Stomach (tissue), 9 donors: Measurements from ENCODE around the gene OR2T3. TPM values are rescaled to one million over a fixed set of nuclear protein-coding genes. Genes with fewer than 3 reads are reported as not detected.
"Not testable (repeated sequence)": the region's sequence is repeated elsewhere in the genome, so short reads cannot be mapped to it uniquely, and the experiment has no call there.

ENCODE experiments used
- DNase-seq, 2 donors: peaks; one replicate each; pipeline versions ENCODE4 v3.0.0 to v3.0.0-alpha.2; 2013 to 2019
- H3K27ac ChIP-seq, 5 donors: fragments of 200-600 bp in 4 of 5; sonication (generic) in 4 of 5; one replicate each; pipeline ENCODE4 v1.5.1; 2013 to 2019; ENCODE audit warnings: mild to moderate bottlenecking in 1 of 5, moderate library complexity in 1 of 5
- H3K27me3 ChIP-seq, 3 donors: fragments of 200-600 bp; sonication (generic); one replicate each; pipeline ENCODE4 v1.5.1; 2017 to 2019; ENCODE audit warnings: mixed run types in 1 of 3
- H3K36me3 ChIP-seq, 4 donors: fragments of 200-600 bp; sonication (generic); 1 replicate in 3 of 4; 2 replicates in 1 of 4; pipeline ENCODE4 v1.5.1; 2016 to 2019
- H3K4me1 ChIP-seq, 4 donors: fragments of 200-600 bp; sonication (generic); one replicate each; pipeline ENCODE4 v1.5.1; 2016 to 2019
- H3K4me3 ChIP-seq, 4 donors: fragments of 200-600 bp; sonication (generic) in 3 of 4; one replicate each; pipeline ENCODE4 v1.5.1; 2016 to 2019; ENCODE audit warnings: mild to moderate bottlenecking in 1 of 4
- H3K9me3 ChIP-seq, 4 donors: fragments of 200-600 bp; sonication (generic); one replicate each; pipeline ENCODE4 v1.5.1; 2016 to 2019
- EP300 ChIP-seq: sonication (generic); formaldehyde crosslinking; IDR thresholded peaks from one replicate; pipeline ENCODE4 v1.6.1; 2017; ENCODE audit warnings: antibody characterized with exemption
- POLR2A ChIP-seq, 4 donors: fragments of 450-650 bp; IDR thresholded peaks; one replicate each; pipeline ENCODE4 v1.6.1; 2016; ENCODE audit warnings: antibody characterized with exemption in 4 of 4, control low read depth in 2 of 4, mild to moderate bottlenecking in 1 of 4, moderate library complexity in 1 of 4
- WGBS, 5 donors: extraction: QIAGEN DNeasy Blood & Tissue Kit in 3 of 5; methylation state at CpG; one replicate each; pipeline versions ENCODE4 v1.1.5 to v1.1.7; 2013 to 2018; 5-methylcytosine and 5-hydroxymethylcytosine counted together
- intact Hi-C: fragments of 100-400 bp; cut with DNase I; formaldehyde crosslinking; loops from one replicate; pipeline ENCODE4 v1.15.1; 2023; ENCODE audit warnings: low total_unique reads
- polyA plus RNA-seq, 3 donors: library from polyadenylated mRNA; stranded (reverse); fragments of 200-250 nt; gene quantifications; one replicate each; pipeline ENCODE4 v1.2.3, GENCODE V29; 2013
- total RNA-seq, 5 donors: library from RNA; depleted of rRNA; stranded (reverse); fragments of >200 nt; gene quantifications; one replicate each; pipeline versions ENCODE4 v1.1.0 to v1.2.3, GENCODE V29; 2014 to 2016
- TF ChIP-seq, protein P1 (sequence below), 7 experiments: fragments of 450-650 bp in 4 of 7; fragments of 200-600 bp in 3 of 7; sonication (generic) in 3 of 7; IDR thresholded peaks; one replicate each; pipeline ENCODE4 v1.5.1; 2016 to 2019; ENCODE audit warnings: antibody characterized with exemption in 7 of 7, control low read depth in 2 of 7, mild to moderate bottlenecking in 1 of 7
- donor health status: healthy with polysubstance abuse.
- donor health status: Bipolar disorder and iron deficiency.
- donor health status: healthy.

The OR2T3 gene
- total and polyA plus RNA-seq, 8 donors = not detected

DNA sequence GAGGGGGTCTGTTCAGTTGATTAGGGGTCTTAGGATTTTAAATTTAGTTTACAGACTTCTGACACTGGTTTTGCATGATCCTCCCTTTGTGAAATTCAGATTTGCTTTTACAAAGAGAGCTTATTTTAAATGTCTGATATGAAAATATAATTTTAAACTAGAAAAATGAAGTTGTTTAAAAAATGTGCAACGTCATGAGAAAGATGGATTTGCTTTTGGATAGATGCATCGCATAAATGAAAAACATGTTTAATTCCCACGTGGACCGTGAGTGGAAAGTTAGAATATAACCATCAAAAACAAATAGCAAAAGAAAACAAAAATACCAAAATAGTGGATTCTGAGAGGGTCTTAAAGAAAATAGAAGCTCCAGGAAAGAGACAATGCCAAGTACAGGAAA, 2.0 kb upstream of the OR2T3 start:
- no peak overlapping the region for H3K4me3 ChIP-seq
- H3K27me3 ChIP-seq = no peaks in the 10 kb centered on the region
- H3K27ac ChIP-seq = no peak overlapping the region
- intact Hi-C loops = no loop called here
- H3K36me3 ChIP-seq = no peaks in the 10 kb centered on the region
- TF ChIP-seq EP300 (no peak), POLR2A (IDR thresholded peaks at IDR 0.05) (no peak)
- TF ChIP-seq, protein P1, sequence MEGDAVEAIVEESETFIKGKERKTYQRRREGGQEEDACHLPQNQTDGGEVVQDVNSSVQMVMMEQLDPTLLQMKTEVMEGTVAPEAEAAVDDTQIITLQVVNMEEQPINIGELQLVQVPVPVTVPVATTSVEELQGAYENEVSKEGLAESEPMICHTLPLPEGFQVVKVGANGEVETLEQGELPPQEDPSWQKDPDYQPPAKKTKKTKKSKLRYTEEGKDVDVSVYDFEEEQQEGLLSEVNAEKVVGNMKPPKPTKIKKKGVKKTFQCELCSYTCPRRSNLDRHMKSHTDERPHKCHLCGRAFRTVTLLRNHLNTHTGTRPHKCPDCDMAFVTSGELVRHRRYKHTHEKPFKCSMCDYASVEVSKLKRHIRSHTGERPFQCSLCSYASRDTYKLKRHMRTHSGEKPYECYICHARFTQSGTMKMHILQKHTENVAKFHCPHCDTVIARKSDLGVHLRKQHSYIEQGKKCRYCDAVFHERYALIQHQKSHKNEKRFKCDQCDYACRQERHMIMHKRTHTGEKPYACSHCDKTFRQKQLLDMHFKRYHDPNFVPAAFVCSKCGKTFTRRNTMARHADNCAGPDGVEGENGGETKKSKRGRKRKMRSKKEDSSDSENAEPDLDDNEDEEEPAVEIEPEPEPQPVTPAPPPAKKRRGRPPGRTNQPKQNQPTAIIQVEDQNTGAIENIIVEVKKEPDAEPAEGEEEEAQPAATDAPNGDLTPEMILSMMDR (IDR thresholded peaks at IDR 0.05) = no peak
- WGBS, 5 donors = 83 to 87% (median 85%) methylated on average over 4 of the region's 4 CpGs
- DNase-seq = no peak
- H3K9me3 ChIP-seq = peaks cover 0 to 3% (median 0%) of the 10 kb centered on the region in 4 donors
- no peaks in the 10 kb centered on the region for H3K4me1 ChIP-seq

GRCh38 chr1:248472111-248472510, 1.0 kb upstream of the OR2T3 start:
- WGBS, 5 donors = 49 to 63% (median 55%) methylated on average over 2 of the region's 2 CpGs
- DNase-seq, H3K27ac ChIP-seq: not testable (repeated sequence)

GRCh38 chr1:248475660-248476059, 2.5 kb downstream of the OR2T3 start:
- H3K4me3 ChIP-seq, H3K27ac ChIP-seq, H3K36me3 ChIP-seq, DNase-seq, intact Hi-C loops, H3K4me1 ChIP-seq, H3K9me3 ChIP-seq, H3K27me3 ChIP-seq: not testable (repeated sequence)
- no CpG with 5 or more reads among the region's 1 CpG for WGBS, 5 donors

More at GRCh38 chr1:248472111-248472510, 1.0 kb upstream of the OR2T3 start:
- H3K4me3 ChIP-seq, H3K4me1 ChIP-seq, H3K36me3 ChIP-seq, H3K9me3 ChIP-seq, intact Hi-C loops, H3K27me3 ChIP-seq: not testable (repeated sequence)

DNA sequence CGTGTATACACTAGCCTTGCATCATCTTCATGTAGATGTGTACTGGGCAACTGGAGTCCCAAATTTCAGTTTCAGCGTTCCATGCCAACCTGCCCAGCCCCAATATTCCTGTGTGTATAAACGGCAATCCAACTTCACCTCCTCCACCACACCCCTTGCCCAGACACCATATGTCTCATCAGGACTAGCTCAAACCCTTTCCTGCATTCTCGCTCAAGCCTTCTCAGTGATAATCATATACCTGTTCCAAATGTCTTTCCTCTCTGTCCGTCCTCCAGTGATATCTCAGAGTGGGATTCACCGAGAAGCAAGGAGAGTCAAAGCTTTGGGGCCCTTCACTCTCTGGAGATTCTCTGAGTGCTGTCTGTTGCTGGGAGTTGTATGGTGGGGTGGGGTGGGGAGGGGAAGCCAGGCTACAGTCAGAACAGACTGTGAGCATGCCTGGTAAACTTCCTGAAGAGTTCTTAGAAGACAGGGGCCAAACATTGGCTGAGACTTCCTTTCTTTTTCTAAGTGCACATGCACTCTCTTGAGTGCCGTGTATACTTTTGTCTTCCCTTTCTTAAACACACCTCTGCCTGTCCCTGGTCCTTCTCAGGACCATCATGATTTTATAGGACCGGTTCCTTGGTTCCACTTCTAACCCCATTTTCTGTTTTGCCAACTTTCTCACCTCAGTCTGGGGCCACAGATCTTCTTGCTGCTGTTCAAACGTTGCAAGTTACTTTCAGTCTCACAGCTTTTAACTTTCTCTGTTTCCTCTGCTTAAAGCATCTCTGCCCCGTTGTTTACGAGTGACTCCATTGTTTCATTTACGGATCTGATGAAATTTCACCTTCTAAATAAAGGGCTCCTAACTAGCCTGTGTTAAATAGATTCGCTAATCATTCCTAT, 8.8 kb downstream of the OR2T3 start:
- intact Hi-C loops, H3K27me3 ChIP-seq, H3K27ac ChIP-seq, H3K9me3 ChIP-seq, H3K4me1 ChIP-seq, H3K36me3 ChIP-seq, H3K4me3 ChIP-seq: not testable (repeated sequence)
- DNase-seq = peak in 1 of 2 donors; percentile 0
- 62 to 72% (median 67%) methylated on average over 13 of the region's 13 CpGs for WGBS, 5 donors

DNA sequence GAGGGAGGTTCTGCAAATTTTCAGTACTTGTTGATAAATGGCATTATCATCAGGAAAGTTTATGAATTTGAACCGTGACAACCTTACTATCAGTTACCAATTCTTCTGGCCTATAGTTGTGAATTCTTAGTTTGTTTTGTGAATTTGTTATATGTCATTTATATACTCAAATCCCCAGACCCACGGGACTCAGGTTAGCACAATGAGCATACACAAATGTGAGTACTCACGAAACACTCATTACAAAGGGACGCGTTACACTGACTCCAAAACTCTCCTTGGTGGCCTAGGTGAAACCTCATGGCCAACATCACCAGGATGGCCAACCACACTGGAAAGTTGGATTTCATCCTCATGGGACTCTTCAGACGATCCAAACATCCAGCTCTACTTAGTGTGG, 15.1 kb downstream of the OR2T3 start, which contains the start of gene OR2T5:
TSS of gene OR2T5 (plus strand) at position 301 of the 400 bp plus-strand sequence. CDS start at position 301, 0 bp downstream.
- H3K4me1 ChIP-seq, H3K36me3 ChIP-seq, intact Hi-C loops, H3K9me3 ChIP-seq, H3K27ac ChIP-seq, H3K4me3 ChIP-seq, H3K27me3 ChIP-seq, DNase-seq: not testable (repeated sequence)
- WGBS, 5 donors = 69 to 83% (median 75%) methylated on average over 5 of the region's 6 CpGs; no CpG with 5 or more reads in 2 of the 5 donors

DNA sequence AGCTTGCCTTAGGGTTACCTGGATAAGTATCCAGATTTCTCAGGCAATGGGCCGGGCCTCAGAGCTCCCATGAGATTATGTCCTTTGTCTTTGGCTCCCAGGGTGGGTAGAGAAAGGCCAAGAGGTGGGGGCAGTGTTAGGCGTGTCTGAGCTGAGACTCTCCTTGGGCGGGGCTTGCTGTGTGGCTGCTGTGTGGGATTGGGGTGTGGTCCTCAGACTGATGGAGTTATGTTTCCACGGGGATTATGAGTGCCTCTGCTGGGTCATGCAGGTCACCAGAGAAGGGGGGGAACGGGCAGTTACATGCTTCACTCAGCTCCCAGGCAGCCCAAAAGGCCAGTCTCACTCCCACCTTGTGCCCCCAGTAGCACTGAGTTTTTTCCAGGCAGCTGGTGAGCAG, 23.5 kb downstream of the OR2T3 start:
- H3K4me3 ChIP-seq, H3K27ac ChIP-seq, H3K36me3 ChIP-seq, H3K4me1 ChIP-seq, H3K27me3 ChIP-seq, intact Hi-C loops, DNase-seq, H3K9me3 ChIP-seq: not testable (repeated sequence)
- no CpG with 5 or more reads among the region's 5 CpGs for WGBS, 5 donors

GRCh38 chr1:248500305-248501035, 27.3 kb downstream of the OR2T3 start:
- H3K27me3 ChIP-seq, intact Hi-C loops, H3K9me3 ChIP-seq, H3K4me1 ChIP-seq, DNase-seq, H3K27ac ChIP-seq, H3K4me3 ChIP-seq, H3K36me3 ChIP-seq: not testable (repeated sequence)
- WGBS, 5 donors = 67 to 90% (median 79%) methylated on average over 1 of the region's 2 CpGs

GRCh38 chr1:248507773-248508172, 34.6 kb downstream of the OR2T3 start, which contains the start of gene OR2G6:
Gene OR2G6 (plus strand): TSS chr1:248508073. CDS start chr1:248521647, 13,574 bp downstream.
- H3K4me1 ChIP-seq, H3K9me3 ChIP-seq, intact Hi-C loops, DNase-seq, H3K27me3 ChIP-seq, H3K27ac ChIP-seq, H3K36me3 ChIP-seq, H3K4me3 ChIP-seq: not testable (repeated sequence)
- no CpG with 5 or more reads among the region's 2 CpGs for WGBS, 5 donors

DNA sequence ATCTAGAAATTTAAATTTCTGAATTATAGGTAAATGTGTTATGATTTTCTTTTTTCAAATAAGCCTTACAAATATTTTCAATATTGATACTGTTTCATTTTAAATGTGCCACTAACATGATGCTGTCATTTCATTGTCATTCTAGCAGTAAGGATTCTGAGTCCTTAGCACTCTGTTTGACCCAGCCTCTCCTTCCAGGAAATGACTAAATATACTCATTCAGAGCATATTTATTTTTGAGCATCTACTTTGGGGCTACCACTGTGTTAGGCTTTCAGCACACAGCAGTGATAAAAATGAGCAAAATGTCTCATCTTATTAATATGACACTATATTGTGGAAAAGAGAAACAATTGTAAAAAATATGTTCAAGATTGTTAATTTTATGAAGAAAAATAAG, 37.1 kb downstream of the OR2T3 start:
- H3K9me3 ChIP-seq, intact Hi-C loops, H3K27me3 ChIP-seq, H3K36me3 ChIP-seq, H3K27ac ChIP-seq, DNase-seq, H3K4me3 ChIP-seq, H3K4me1 ChIP-seq: not testable (repeated sequence)
